ENCODE measurements around the gene ADARB2. TPM values are rescaled to one million over a fixed set of nuclear protein-coding genes. Genes with fewer than 3 reads are reported as not detected.

Gene ADARB2
- total RNA-seq, 2 experiments from 2014 or later = 2.5 to 3.0 TPM

DNA sequence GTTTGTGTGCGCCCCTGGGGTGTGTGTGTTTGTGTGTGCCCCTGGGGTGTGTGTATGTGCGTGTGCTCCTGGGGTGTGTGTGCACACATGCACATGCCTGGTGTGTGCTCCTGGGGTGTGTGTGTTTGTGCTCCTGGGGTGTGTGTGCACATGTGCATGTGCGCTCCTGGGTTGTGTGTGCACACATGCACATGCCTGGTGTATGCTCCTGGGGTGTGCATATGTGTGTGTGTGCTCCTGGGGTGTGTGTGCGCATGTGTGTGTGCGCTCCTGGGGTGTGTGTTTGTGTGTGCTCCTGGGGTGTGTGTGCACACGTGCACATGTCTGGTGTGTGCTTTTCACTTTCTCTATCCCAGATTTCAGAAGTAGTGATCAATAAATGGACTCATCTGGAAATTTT lies 360.1 kb downstream of the ADARB2 start:
- no peak for DNase-seq
- no peaks in the 10 kb centered on the region for H3K4me1 Mint-ChIP-seq
- H3K4me3 Mint-ChIP-seq = no peak overlapping the region
- peaks cover 5% of the 10 kb centered on the region for H3K9me3 Mint-ChIP-seq
- ChIA-PET POLR2A (no interaction called here), CTCF (no interaction called here)
- peaks cover 29% of the 10 kb centered on the region for H3K27me3 Mint-ChIP-seq
- H3K36me3 Mint-ChIP-seq (ENCODE audit: low read depth) = no peaks in the 10 kb centered on the region
- no peak overlapping the region for H3K27ac Mint-ChIP-seq

GRCh38 chr10:1376384-1376945 lies 360.9 kb downstream of the ADARB2 start:
- H3K4me1 Mint-ChIP-seq = no peaks in the 10 kb centered on the region
- POLR2A ChIA-PET = no interaction called here
- H3K9me3 Mint-ChIP-seq = peaks cover 5% of the 10 kb centered on the region
- no peak overlapping the region for H3K4me3 Mint-ChIP-seq
- CTCF ChIA-PET = no interaction called here
- H3K36me3 Mint-ChIP-seq (ENCODE audit: low read depth) = no peaks in the 10 kb centered on the region
- H3K27ac Mint-ChIP-seq = no peak overlapping the region
- DNase-seq = peak; percentile 4
- H3K27me3 Mint-ChIP-seq = peaks cover 29% of the 10 kb centered on the region

DNA sequence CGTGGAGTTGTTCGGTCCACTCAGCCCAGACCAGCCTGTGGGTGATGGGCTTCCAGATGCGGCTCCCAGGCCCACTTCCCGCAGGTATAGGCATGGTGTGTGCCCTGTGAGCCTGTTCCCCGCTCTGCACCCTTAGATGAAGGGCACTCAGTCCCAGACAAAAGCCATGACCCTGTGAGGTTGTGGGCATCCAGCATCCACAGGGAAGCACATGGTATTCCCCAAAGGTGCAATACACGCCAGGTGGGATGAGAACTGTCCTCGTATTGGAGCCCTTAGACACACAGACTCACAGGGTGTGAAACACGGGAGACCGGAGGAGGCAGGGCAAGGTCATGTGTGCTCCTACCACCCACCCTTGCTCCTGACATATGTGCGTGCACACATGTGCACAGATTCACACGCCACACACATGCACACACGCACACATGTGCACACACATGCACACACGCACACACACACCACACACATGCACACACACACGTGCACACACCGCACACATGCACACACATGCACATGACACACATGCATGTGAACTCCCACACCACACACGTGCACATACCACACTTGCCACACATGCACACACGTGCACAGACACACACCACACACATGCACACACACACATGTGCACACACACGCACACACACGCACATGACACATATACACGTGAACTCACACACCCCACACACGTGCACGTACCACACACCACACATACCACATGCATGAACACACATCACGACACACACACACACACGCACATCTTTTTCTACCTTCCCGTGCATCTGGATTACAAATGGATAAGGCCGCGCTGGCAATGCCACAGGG lies 361.8 kb downstream of the ADARB2 start:
- DNase-seq = peak; percentile 1
- H3K36me3 Mint-ChIP-seq (ENCODE audit: low read depth) = no peaks in the 10 kb centered on the region
- peaks cover 25% of the 10 kb centered on the region for H3K27me3 Mint-ChIP-seq
- POLR2A ChIA-PET = no interaction called here
- H3K4me1 Mint-ChIP-seq = no peaks in the 10 kb centered on the region
- peaks cover 5% of the 10 kb centered on the region for H3K9me3 Mint-ChIP-seq
- no peak overlapping the region for H3K4me3 Mint-ChIP-seq
- no peak overlapping the region for H3K27ac Mint-ChIP-seq
- CTCF ChIA-PET = no interaction called here

GRCh38 chr10:1374511-1375345 lies 362.6 kb downstream of the ADARB2 start:
- H3K9me3 Mint-ChIP-seq = peaks cover 5% of the 10 kb centered on the region
- peaks cover 24% of the 10 kb centered on the region for H3K27me3 Mint-ChIP-seq
- H3K27ac Mint-ChIP-seq = no peak overlapping the region
- no peaks in the 10 kb centered on the region for H3K36me3 Mint-ChIP-seq (ENCODE audit: low read depth)
- DNase-seq = peak; percentile 0
- ChIA-PET CTCF (no interaction called here), POLR2A (no interaction called here)
- H3K4me1 Mint-ChIP-seq = no peaks in the 10 kb centered on the region
- H3K4me3 Mint-ChIP-seq = no peak overlapping the region

DNA sequence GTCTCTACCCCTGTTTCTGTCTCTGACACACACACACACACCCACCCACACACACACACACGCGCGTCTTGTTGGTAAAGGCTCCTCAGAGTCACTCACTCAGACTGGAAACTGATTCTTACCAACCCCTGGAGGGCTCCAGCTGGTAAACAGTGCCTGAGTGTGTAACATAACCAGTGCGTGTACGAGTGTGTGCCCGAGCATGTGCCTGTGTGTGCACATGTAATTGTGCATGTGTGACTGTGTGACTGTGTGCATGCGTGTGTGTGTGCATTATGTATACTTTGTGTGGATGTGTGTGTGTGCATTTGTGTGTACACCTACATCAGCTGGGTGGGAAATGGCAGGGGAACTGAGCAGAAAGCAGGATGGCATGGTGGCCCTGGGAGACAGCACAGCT lies 364.0 kb downstream of the ADARB2 start:
- POLR2A ChIA-PET = no interaction called here
- H3K9me3 Mint-ChIP-seq = peaks cover 5% of the 10 kb centered on the region
- no peaks in the 10 kb centered on the region for H3K4me1 Mint-ChIP-seq
- DNase-seq = no peak
- no peaks in the 10 kb centered on the region for H3K36me3 Mint-ChIP-seq (ENCODE audit: low read depth)
- H3K27me3 Mint-ChIP-seq = peaks cover 12% of the 10 kb centered on the region
- H3K27ac Mint-ChIP-seq = no peak overlapping the region
- CTCF ChIA-PET = no interaction called here
- H3K4me3 Mint-ChIP-seq = no peak overlapping the region

DNA sequence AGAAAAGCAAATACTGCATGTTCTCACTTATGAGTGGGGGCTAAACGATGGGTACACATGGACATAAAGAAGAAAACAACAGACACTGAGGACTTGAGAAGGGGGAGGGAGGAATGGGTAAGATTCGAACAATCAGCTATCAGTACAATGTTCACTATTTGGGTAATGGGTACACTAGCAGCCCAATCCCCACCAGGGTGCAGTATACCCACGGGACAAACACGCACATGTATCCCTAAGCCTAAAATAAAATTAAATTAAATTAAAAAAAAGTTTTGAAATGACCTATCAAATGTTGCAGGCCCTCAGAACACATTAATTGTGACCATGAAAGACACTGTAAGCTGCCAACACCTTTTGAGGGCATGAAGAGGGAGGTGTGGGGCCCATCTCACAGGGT lies 365.1 kb downstream of the ADARB2 start:
- ChIA-PET CTCF (no interaction called here), POLR2A (no interaction called here)
- Mint-ChIP-seq H3K9me3 (peaks cover 5% of the 10 kb centered on the region), H3K4me3 (no peak overlapping the region), H3K27me3 (peaks cover 13% of the 10 kb centered on the region), H3K36me3 (ENCODE audit: low read depth) (no peaks in the 10 kb centered on the region), H3K4me1 (no peaks in the 10 kb centered on the region), H3K27ac (no peak overlapping the region)
- DNase-seq = no peak

- ChIA-PET CTCF (interaction anchor here (2.3 kb wide), 1 partner anchor 11 kb away, joined by 9 read pairs; no protein-coding TSS in a partner anchor), POLR2A (no interaction called here)
- peaks cover 15% of the 10 kb centered on the region for H3K27me3 Mint-ChIP-seq
Observed at GRCh38 chr10:1370298-1370697, 367.0 kb downstream of the ADARB2 start.

GRCh38 chr10:1369665-1370064 lies 367.7 kb downstream of the ADARB2 start:
- Mint-ChIP-seq H3K27ac (no peak overlapping the region), H3K27me3 (peaks cover 18% of the 10 kb centered on the region), H3K9me3 (no peaks in the 10 kb centered on the region), H3K4me1 (no peaks in the 10 kb centered on the region), H3K4me3 (no peak overlapping the region), H3K36me3 (ENCODE audit: low read depth) (no peaks in the 10 kb centered on the region)
- ChIA-PET POLR2A (interaction anchor here (1.8 kb wide), 1 partner anchor 10 kb away, joined by 5 read pairs; no protein-coding TSS in a partner anchor), CTCF (interaction anchor here (1.2 to 2.3 kb wide), 3 partner anchors 10 to 259 kb away, joined by 3 to 12 read pairs (median 9); no protein-coding TSS in a partner anchor)
- peak; percentile 2 for DNase-seq

More at GRCh38 chr10:1370298-1370697, 367.0 kb downstream of the ADARB2 start:
- Mint-ChIP-seq H3K36me3 (ENCODE audit: low read depth) (no peaks in the 10 kb centered on the region), H3K4me3 (no peak overlapping the region), H3K27ac (no peak overlapping the region), H3K9me3 (no peaks in the 10 kb centered on the region), H3K4me1 (no peaks in the 10 kb centered on the region)
- no peak for DNase-seq

DNA sequence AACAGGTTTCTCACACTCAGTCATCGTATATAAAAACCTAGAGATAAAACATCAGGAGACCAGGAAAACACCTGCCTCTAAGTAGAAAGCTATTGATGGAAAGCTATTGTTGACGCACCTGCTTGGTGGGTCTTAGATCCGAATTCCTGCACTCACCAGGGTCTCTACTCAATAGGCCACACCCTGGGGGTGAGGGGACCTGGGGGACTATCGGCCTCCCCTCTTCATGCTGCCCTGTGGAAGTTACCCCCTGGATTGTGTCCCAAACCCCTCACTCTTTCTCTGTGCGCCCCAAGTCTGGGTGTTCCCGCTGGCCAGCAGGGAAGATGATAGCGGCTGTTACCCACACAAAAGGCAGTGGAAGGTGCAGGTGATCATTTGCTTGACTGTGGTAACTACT lies 368.1 kb downstream of the ADARB2 start:
- H3K4me3 Mint-ChIP-seq = no peak overlapping the region
- peak; percentile 10 for DNase-seq
- H3K27me3 Mint-ChIP-seq = peaks cover 18% of the 10 kb centered on the region
- H3K4me1 Mint-ChIP-seq = no peaks in the 10 kb centered on the region
- CTCF ChIA-PET = interaction anchor here (0.6 to 2.3 kb wide), 11 partner anchors 9 to 259 kb away, joined by 3 to 12 read pairs (median 4); no protein-coding TSS in a partner anchor
- H3K9me3 Mint-ChIP-seq = no peaks in the 10 kb centered on the region
- no peaks in the 10 kb centered on the region for H3K36me3 Mint-ChIP-seq (ENCODE audit: low read depth)
- no peak overlapping the region for H3K27ac Mint-ChIP-seq
- POLR2A ChIA-PET = interaction anchor here (1.8 kb wide), 1 partner anchor 10 kb away, joined by 5 read pairs; no protein-coding TSS in a partner anchor

GRCh38 chr10:1368842-1369171 lies 368.5 kb downstream of the ADARB2 start:
- H3K4me3 Mint-ChIP-seq = no peak overlapping the region
- H3K9me3 Mint-ChIP-seq = no peaks in the 10 kb centered on the region
- no peaks in the 10 kb centered on the region for H3K36me3 Mint-ChIP-seq (ENCODE audit: low read depth)
- peak; percentile 42 for DNase-seq
- H3K27me3 Mint-ChIP-seq = peaks cover 18% of the 10 kb centered on the region
- CTCF ChIA-PET = interaction anchor here (0.6 to 2.3 kb wide), 11 partner anchors 8 to 258 kb away, joined by 3 to 12 read pairs (median 4); no protein-coding TSS in a partner anchor
- H3K4me1 Mint-ChIP-seq = no peaks in the 10 kb centered on the region
- no peak overlapping the region for H3K27ac Mint-ChIP-seq
- POLR2A ChIA-PET = interaction anchor here (1.8 kb wide), 1 partner anchor 9 kb away, joined by 5 read pairs; no protein-coding TSS in a partner anchor

DNA sequence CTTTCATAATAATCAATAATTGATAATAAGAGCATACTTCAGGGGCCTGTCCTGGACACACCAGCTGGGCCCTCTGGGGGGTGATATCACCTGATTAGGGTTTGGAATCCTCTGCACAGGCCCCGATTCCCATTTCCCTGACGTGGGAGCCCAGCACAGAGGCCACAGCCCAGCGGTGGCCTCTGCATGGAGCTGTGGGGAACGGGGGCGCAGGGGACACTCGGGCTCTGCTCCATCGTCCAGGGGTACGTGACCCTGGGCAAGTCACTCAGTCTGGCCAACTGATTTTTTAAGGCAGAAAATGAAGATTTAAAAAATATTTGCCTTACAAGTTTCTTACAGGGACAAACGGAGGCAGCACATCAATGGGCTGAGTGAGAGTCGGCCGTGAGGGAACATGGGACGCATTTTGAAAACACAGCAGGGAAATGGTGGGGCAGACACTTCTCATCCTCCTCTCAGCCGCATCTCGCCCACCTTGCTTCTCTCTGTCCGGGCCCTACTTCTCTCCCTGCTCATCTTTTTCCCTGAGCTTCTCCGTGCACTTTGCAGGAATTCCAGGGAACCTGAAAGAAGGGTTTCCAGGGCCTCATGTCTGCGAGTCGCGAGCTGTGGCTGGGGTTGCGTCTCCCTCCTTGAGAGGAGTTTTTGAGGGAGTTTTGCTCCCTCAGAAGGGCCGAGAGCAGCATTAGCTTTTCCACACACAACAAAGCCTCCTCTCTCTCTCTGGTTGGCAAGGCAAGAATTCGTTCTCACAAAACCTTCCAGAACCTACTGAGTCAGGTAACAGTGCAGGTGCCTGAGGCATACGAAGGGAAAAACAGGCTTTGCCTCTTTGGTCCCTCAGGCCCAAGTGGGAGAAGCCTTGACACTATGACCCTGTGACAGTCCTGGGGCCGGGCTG lies 369.1 kb downstream of the ADARB2 start:
- Mint-ChIP-seq H3K27ac (no peak overlapping the region), H3K9me3 (no peaks in the 10 kb centered on the region), H3K4me1 (no peaks in the 10 kb centered on the region), H3K36me3 (ENCODE audit: low read depth) (no peaks in the 10 kb centered on the region), H3K27me3 (peaks cover 18% of the 10 kb centered on the region), H3K4me3 (no peak overlapping the region)
- POLR2A ChIA-PET = interaction anchor here (1.8 kb wide), 1 partner anchor 9 kb away, joined by 5 read pairs; no protein-coding TSS in a partner anchor
- CTCF ChIA-PET = interaction anchor here (0.7 to 2.3 kb wide), 10 partner anchors 8 to 258 kb away, joined by 3 to 12 read pairs (median 4); no protein-coding TSS in a partner anchor
- DNase-seq = peak; percentile 2

GRCh38 chr10:1366811-1367425 lies 370.4 kb downstream of the ADARB2 start:
- peaks cover 16% of the 10 kb centered on the region for H3K27me3 Mint-ChIP-seq
- ChIA-PET POLR2A (no interaction called here), CTCF (no interaction called here)
- H3K27ac Mint-ChIP-seq = no peak overlapping the region
- no peaks in the 10 kb centered on the region for H3K36me3 Mint-ChIP-seq (ENCODE audit: low read depth)
- H3K4me1 Mint-ChIP-seq = no peaks in the 10 kb centered on the region
- no peak overlapping the region for H3K4me3 Mint-ChIP-seq
- peak; percentile 4 for DNase-seq
- no peaks in the 10 kb centered on the region for H3K9me3 Mint-ChIP-seq
